NCI-H2171 treated with DMSO at 0.1 percent for 48 hours (cell line): ENCODE results near the gene SOCS3.
"Not testable (repeated sequence)": the region's sequence is repeated elsewhere in the genome, so short reads cannot be mapped to it uniquely, and the experiment has no call there.

Experiments
- DNase-seq: peaks from one replicate; lab custom pipeline; 2025; lab: John Stamatoyannopoulos, UW

SOCS3 gene

GRCh38 chr17:78348055-78348770, 11.7 kb downstream of the SOCS3 start:
- no peak for DNase-seq

- no peak for DNase-seq
These were observed 12.4 kb downstream of the SOCS3 start for GRCh38 chr17:78347453-78347852.

- no peak for DNase-seq
These were observed 13.1 kb downstream of the SOCS3 start for GRCh38 chr17:78346605-78347250.

GRCh38 chr17:78345791-78346494, 13.9 kb downstream of the SOCS3 start:
- DNase-seq = no peak

GRCh38 chr17:78345172-78345571, 14.7 kb downstream of the SOCS3 start:
- DNase-seq = no peak

GRCh38 chr17:78344666-78345065, 15.2 kb downstream of the SOCS3 start:
- no peak for DNase-seq

GRCh38 chr17:78343543-78344201, 16.2 kb downstream of the SOCS3 start:
- peak; percentile 44 for DNase-seq

GRCh38 chr17:78343187-78343542, 16.7 kb downstream of the SOCS3 start:
- DNase-seq = no peak

GRCh38 chr17:78342449-78343186, 17.3 kb downstream of the SOCS3 start:
- DNase-seq = no peak

- DNase-seq = no peak
These were observed 18.1 kb downstream of the SOCS3 start for GRCh38 chr17:78341559-78342448.

GRCh38 chr17:78340183-78340955, 19.5 kb downstream of the SOCS3 start:
- no peak for DNase-seq

- no peak for DNase-seq
These were observed 21.2 kb downstream of the SOCS3 start for GRCh38 chr17:78338486-78339259.

- DNase-seq = no peak
These were observed 22.4 kb downstream of the SOCS3 start for GRCh38 chr17:78337244-78338109.

GRCh38 chr17:78335209-78335608, 24.7 kb downstream of the SOCS3 start:
- no peak for DNase-seq

GRCh38 chr17:78332991-78333390, 26.9 kb downstream of the SOCS3 start:
- no peak for DNase-seq

- not testable (repeated sequence) for DNase-seq
These were observed 28.5 kb downstream of the SOCS3 start for GRCh38 chr17:78331355-78331754.

GRCh38 chr17:78330570-78331224, 29.2 kb downstream of the SOCS3 start:
- no peak for DNase-seq
